ENCODE results near the gene GFAP. TPM values are rescaled to one million over a fixed set of nuclear protein-coding genes. Genes with fewer than 3 reads are reported as not detected.

Gene GFAP
- total RNA-seq, 1 donor from 2014 or later, result not detected

DNA sequence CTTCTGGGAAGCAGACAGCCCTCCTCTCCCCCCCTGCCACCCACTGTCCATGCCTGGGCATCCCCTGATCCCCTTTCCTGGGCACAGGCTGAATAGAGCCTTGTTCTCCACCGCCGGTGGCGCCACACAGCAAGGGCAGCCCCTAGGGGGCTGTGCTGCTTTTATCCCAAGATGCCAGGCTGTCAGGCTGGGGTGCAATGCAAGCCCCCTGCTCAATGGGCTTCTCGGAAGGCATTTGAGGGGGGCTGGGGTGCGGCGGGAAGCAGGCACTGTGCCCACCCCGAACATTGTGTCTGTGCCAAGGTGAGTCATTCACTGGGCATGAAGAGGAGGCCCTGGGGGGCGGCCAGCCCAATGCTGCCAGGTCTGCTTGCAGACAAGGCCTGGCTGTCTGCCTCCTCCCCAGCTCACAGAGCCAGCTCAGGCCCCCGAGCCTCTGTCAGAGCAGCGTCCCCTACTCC lies 1.5 kb upstream of the GFAP start:
- Histone ChIP-seq H3K36me3 (ENCODE audit: insufficient read depth, low read length) (no peaks in the 10 kb centered on the region), H3K4me3 (ENCODE audit: insufficient read depth, low read depth, low read length) (no peak overlapping the region), H3K9ac (ENCODE audit: low read length) (no peak overlapping the region), H2AFZ (ENCODE audit: low read depth, low read length) (no peak overlapping the region), H3K4me1 (ENCODE audit: insufficient read depth, low read length) (peaks cover 11% of the 10 kb centered on the region), H3K27me3 (ENCODE audit: insufficient read depth, low read length) (peaks cover 20% of the 10 kb centered on the region), H3K4me2 (ENCODE audit: low read length) (no peak overlapping the region), H3K79me2 (ENCODE audit: insufficient read depth, low read length) (no peaks in the 10 kb centered on the region), H4K20me1 (ENCODE audit: insufficient read depth, low read length) (no peaks in the 10 kb centered on the region), H3K9me3 (ENCODE audit: insufficient read depth, low read depth, low read length) (no peaks in the 10 kb centered on the region), H3K27ac (ENCODE audit: low read depth, low read length) (no peak overlapping the region)
- no peak overlapping the region for H3K27ac Mint-ChIP-seq (ENCODE audit: unreplicated experiment)
- peaks cover 40% of the 10 kb centered on the region for H3K27me3 Mint-ChIP-seq (ENCODE audit: low read depth, unreplicated experiment)
- TF ChIP-seq, protein P1, sequence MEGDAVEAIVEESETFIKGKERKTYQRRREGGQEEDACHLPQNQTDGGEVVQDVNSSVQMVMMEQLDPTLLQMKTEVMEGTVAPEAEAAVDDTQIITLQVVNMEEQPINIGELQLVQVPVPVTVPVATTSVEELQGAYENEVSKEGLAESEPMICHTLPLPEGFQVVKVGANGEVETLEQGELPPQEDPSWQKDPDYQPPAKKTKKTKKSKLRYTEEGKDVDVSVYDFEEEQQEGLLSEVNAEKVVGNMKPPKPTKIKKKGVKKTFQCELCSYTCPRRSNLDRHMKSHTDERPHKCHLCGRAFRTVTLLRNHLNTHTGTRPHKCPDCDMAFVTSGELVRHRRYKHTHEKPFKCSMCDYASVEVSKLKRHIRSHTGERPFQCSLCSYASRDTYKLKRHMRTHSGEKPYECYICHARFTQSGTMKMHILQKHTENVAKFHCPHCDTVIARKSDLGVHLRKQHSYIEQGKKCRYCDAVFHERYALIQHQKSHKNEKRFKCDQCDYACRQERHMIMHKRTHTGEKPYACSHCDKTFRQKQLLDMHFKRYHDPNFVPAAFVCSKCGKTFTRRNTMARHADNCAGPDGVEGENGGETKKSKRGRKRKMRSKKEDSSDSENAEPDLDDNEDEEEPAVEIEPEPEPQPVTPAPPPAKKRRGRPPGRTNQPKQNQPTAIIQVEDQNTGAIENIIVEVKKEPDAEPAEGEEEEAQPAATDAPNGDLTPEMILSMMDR (IDR thresholded peaks at IDR 0.05; ENCODE audit: insufficient read depth, low read depth, low read length), result no peak
- no peak for TF ChIP-seq EZH2 (IDR thresholded peaks at IDR 0.05; ENCODE audit: insufficient read depth, low read length)
- DNase-seq (ENCODE audit: low read depth), result peak; percentile 25
- H3K9me3 Mint-ChIP-seq (ENCODE audit: unreplicated experiment), result no peaks in the 10 kb centered on the region
- no peak for FAIRE-seq
- no peaks in the 10 kb centered on the region for H3K36me3 Mint-ChIP-seq (ENCODE audit: low read depth, unreplicated experiment)
- no peak overlapping the region for H3K4me3 Mint-ChIP-seq (ENCODE audit: unreplicated experiment)
- no peaks in the 10 kb centered on the region for H3K4me1 Mint-ChIP-seq (ENCODE audit: low read depth, unreplicated experiment)

DNA sequence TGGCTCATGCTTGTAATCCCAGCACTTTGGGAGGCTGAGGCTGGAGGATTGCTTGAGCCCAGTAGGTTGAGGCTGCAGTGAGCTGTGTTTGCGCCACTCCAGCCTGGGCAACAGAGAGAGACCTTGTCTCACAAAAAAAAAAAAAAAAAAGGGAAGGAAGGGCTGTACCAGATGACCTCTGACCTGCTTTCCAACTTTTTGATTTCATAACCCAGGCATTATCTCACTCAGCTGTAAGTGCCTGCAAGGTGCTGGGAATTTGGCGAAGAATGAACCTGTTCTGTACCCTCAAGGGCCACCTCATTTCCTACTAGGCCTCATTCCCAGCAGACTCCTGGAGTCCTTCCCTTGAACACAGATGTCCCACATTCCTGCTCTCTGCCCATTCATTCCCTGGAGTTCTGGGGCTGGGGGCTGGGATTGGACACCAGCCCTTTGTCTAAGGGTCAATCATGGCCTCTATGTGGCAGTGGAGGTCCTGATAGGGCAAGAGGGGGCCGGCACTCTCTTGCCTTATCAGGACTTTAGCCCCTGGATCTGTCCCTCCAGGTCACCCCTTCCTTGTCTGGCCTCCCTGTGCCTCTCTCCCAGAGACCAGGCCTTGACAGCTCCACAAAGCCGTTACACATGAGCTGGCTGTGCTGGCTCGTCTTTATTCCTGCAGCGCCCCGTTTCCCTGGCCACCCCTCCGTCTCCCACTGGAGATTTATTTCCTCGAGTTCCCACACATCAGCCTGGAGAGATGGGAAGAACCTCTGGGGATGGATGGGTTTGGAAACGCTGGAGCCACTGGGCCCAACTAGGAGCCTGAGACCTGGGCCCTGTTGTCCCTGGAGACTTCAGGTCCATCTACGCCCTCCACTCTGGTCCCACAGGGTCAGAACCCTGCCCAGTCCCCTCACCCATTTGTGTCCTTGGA lies 821 bp upstream of the GFAP start:
- Mint-ChIP-seq H3K27ac (ENCODE audit: unreplicated experiment) (no peak overlapping the region), H3K4me3 (ENCODE audit: unreplicated experiment) (no peak overlapping the region), H3K27me3 (ENCODE audit: low read depth, unreplicated experiment) (peaks cover 40% of the 10 kb centered on the region), H3K36me3 (ENCODE audit: low read depth, unreplicated experiment) (no peaks in the 10 kb centered on the region), H3K4me1 (ENCODE audit: low read depth, unreplicated experiment) (no peaks in the 10 kb centered on the region), H3K9me3 (ENCODE audit: unreplicated experiment) (no peaks in the 10 kb centered on the region)
- Histone ChIP-seq H3K4me1 (ENCODE audit: insufficient read depth, low read length) (peaks cover 11% of the 10 kb centered on the region), H3K79me2 (ENCODE audit: insufficient read depth, low read length) (no peaks in the 10 kb centered on the region), H3K4me3 (ENCODE audit: insufficient read depth, low read depth, low read length) (no peak overlapping the region), H3K9me3 (ENCODE audit: insufficient read depth, low read depth, low read length) (no peaks in the 10 kb centered on the region), H4K20me1 (ENCODE audit: insufficient read depth, low read length) (no peaks in the 10 kb centered on the region), H3K27ac (ENCODE audit: low read depth, low read length) (no peak overlapping the region), H3K4me2 (ENCODE audit: low read length) (no peak overlapping the region), H2AFZ (ENCODE audit: low read depth, low read length) (no peak overlapping the region), H3K9ac (ENCODE audit: low read length) (no peak overlapping the region), H3K27me3 (ENCODE audit: insufficient read depth, low read length) (peaks cover 15% of the 10 kb centered on the region), H3K36me3 (ENCODE audit: insufficient read depth, low read length) (no peaks in the 10 kb centered on the region)
- peak; percentile 17 for DNase-seq (ENCODE audit: low read depth)
- no peak for TF ChIP-seq EZH2 (IDR thresholded peaks at IDR 0.05; ENCODE audit: insufficient read depth, low read length)
- TF ChIP-seq, protein P1 (IDR thresholded peaks at IDR 0.05; ENCODE audit: insufficient read depth, low read depth, low read length), result no peak
- FAIRE-seq, result no peak

Data from astrocyte (in vitro differentiated cells and primary cell).